Measurements from ENCODE around the gene DYNC2H1.
"Not testable (repeated sequence)": the region's sequence is repeated elsewhere in the genome, so short reads cannot be mapped to it uniquely, and the experiment has no call there.

The DYNC2H1 gene

DNA sequence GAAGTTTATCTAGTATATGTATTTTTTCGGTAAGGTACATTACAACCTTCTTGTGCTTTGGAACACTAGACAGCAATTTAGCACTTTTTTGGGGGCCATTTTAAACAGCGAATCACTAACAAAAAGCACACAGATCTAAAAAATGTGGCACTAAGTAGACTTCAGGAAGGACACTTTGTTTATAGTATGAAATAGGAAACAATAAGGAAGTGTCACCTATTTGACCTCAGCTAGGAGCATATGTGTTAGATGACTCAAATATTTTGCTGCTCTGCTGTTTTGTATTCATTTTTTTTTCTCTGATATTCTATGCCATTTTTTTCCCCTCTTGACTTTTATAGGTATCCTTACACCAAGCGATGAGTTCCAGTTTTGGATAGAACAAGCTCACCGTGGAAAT lies 5.6 kb downstream of the DYNC2H1 start:
- ChIA-PET POLR2A (no interaction called here), CTCF (interaction anchor here (1.3 kb wide), 1 partner anchor 9 kb away, joined by 3 read pairs; no protein-coding TSS in a partner anchor)
- DNase-seq, result no peak

GRCh38 chr11:103125462-103125861 lies 16.2 kb downstream of the DYNC2H1 start:
- Histone ChIP-seq H3K4me1 (ENCODE audit: control extremely low read depth in 1 of 4, control insufficient read depth in 4 of 4, insufficient read depth in 4 of 4, low read length in 3 of 4) (peaks cover 0 to 3% (median 0%) of the 10 kb centered on the region in 4 experiments), H3K4me3 (ENCODE audit: control insufficient read depth in 1 of 7, extremely low read depth in 1 of 7, insufficient read depth in 4 of 7, low read depth in 2 of 7, low read length in 6 of 7) (no peak overlapping the region), H3K36me3 (ENCODE audit: control insufficient read depth in 4 of 4, insufficient read depth in 4 of 4, low read length in 3 of 4) (no peaks in the 10 kb centered on the region), H3K27ac (ENCODE audit: insufficient read depth in 1 of 2, low read depth in 1 of 2, low read length in 2 of 2, poor library complexity in 1 of 2, severe bottlenecking in 2 of 2) (no peak overlapping the region), H3K27me3 (replicated peaks in 2 of 5; ENCODE audit: control insufficient read depth in 4 of 5, insufficient read depth in 5 of 5, low read length in 4 of 5) (no peaks in the 10 kb centered on the region), H3K9me3 (ENCODE audit: control extremely low read depth in 1 of 5, control insufficient read depth in 4 of 5, insufficient read depth in 2 of 5, low read depth in 1 of 5, low read length in 4 of 5) (no peaks in the 10 kb centered on the region)
- ChIA-PET POLR2A (no interaction called here), CTCF (no interaction called here)
- no peak for DNase-seq

More for the DNA sequence above, 5.6 kb downstream of the DYNC2H1 start:
- no peak overlapping the region for H3K4me3 ChIP-seq (ENCODE audit: control insufficient read depth in 1 of 7, extremely low read depth in 1 of 7, insufficient read depth in 4 of 7, low read depth in 2 of 7, low read length in 6 of 7)
- H3K4me1 ChIP-seq (ENCODE audit: control extremely low read depth in 1 of 4, control insufficient read depth in 4 of 4, insufficient read depth in 4 of 4, low read length in 3 of 4), result peaks cover 3 to 4% (median 3%) of the 10 kb centered on the region in 4 experiments
- no CpG with 5 or more reads among the region's 4 CpGs for WGBS (ENCODE audit: insufficient coverage)
- H3K36me3 ChIP-seq (ENCODE audit: control insufficient read depth in 4 of 4, insufficient read depth in 4 of 4, low read length in 3 of 4), result no peaks in the 10 kb centered on the region
- H3K27me3 ChIP-seq (replicated peaks in 2 of 5; ENCODE audit: control insufficient read depth in 4 of 5, insufficient read depth in 5 of 5, low read length in 4 of 5), result no peaks in the 10 kb centered on the region
- no peak overlapping the region for H3K27ac ChIP-seq (ENCODE audit: insufficient read depth in 1 of 2, low read depth in 1 of 2, low read length in 2 of 2, poor library complexity in 1 of 2, severe bottlenecking in 2 of 2)
- H3K9me3 ChIP-seq (ENCODE audit: control extremely low read depth in 1 of 5, control insufficient read depth in 4 of 5, insufficient read depth in 2 of 5, low read depth in 1 of 5, low read length in 4 of 5), result no peaks in the 10 kb centered on the region

DNA sequence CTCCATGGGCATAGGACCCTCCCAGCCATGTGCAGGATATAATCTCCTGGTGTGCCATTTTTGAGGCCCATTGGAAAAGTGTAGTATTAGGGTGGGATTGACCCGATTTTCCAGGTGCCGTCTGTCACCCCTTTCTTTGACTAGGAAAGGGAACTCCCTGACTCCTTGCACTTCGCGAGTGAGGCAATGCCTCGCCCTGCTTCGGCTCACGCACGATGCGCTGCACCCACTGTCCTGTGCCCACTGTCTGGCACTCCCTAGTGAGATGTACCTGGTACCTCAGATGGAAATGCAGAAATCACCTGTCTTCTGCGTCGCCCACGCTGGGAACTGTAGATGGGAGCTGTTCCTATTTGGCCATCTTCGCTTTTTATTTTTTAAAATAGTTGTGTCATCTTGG lies 32.8 kb downstream of the DYNC2H1 start:
- H3K4me1 ChIP-seq (ENCODE audit: control extremely low read depth in 1 of 4, control insufficient read depth in 4 of 4, insufficient read depth in 4 of 4, low read length in 3 of 4); H3K9me3 ChIP-seq (ENCODE audit: control extremely low read depth in 1 of 5, control insufficient read depth in 4 of 5, insufficient read depth in 2 of 5, low read depth in 1 of 5, low read length in 4 of 5); POLR2A ChIA-PET; H3K4me3 ChIP-seq (ENCODE audit: control insufficient read depth in 1 of 7, extremely low read depth in 1 of 7, insufficient read depth in 4 of 7, low read depth in 2 of 7, low read length in 6 of 7); H3K27me3 ChIP-seq (replicated peaks in 2 of 5; ENCODE audit: control insufficient read depth in 4 of 5, insufficient read depth in 5 of 5, low read length in 4 of 5); H3K36me3 ChIP-seq (ENCODE audit: control insufficient read depth in 4 of 4, insufficient read depth in 4 of 4, low read length in 3 of 4); CTCF ChIA-PET; DNase-seq; H3K27ac ChIP-seq (ENCODE audit: insufficient read depth in 1 of 2, low read depth in 1 of 2, low read length in 2 of 2, poor library complexity in 1 of 2, severe bottlenecking in 2 of 2): not testable (repeated sequence)
- WGBS (ENCODE audit: insufficient coverage), result 97% methylated on average over 10 of the region's 13 CpGs

- CTCF ChIA-PET, result no interaction called here
- H3K27me3 ChIP-seq (replicated peaks in 2 of 5; ENCODE audit: control insufficient read depth in 4 of 5, insufficient read depth in 5 of 5, low read length in 4 of 5), result no peaks in the 10 kb centered on the region
These were observed 38.4 kb downstream of the DYNC2H1 start for GRCh38 chr11:103147627-103148026.

GRCh38 chr11:103157542-103157941 lies 48.3 kb downstream of the DYNC2H1 start:
- no peaks in the 10 kb centered on the region for H3K4me1 ChIP-seq (ENCODE audit: control extremely low read depth in 1 of 4, control insufficient read depth in 4 of 4, insufficient read depth in 4 of 4, low read length in 3 of 4)
- H3K27me3 ChIP-seq (replicated peaks in 2 of 5; ENCODE audit: control insufficient read depth in 4 of 5, insufficient read depth in 5 of 5, low read length in 4 of 5), result no peaks in the 10 kb centered on the region
- ChIA-PET POLR2A (no interaction called here), CTCF (interaction anchor here (0.6 kb wide), 1 partner anchor 286 kb away, joined by 3 read pairs; no protein-coding TSS in a partner anchor)
- no peak for DNase-seq
- H3K4me3 ChIP-seq (ENCODE audit: control insufficient read depth in 1 of 7, extremely low read depth in 1 of 7, insufficient read depth in 4 of 7, low read depth in 2 of 7, low read length in 6 of 7), result no peak overlapping the region
- H3K9me3 ChIP-seq (ENCODE audit: control extremely low read depth in 1 of 5, control insufficient read depth in 4 of 5, insufficient read depth in 2 of 5, low read depth in 1 of 5, low read length in 4 of 5), result no peaks in the 10 kb centered on the region
- WGBS (ENCODE audit: insufficient coverage), result 100% methylated on average over 2 of the region's 3 CpGs
- no peak overlapping the region for H3K27ac ChIP-seq (ENCODE audit: insufficient read depth in 1 of 2, low read depth in 1 of 2, low read length in 2 of 2, poor library complexity in 1 of 2, severe bottlenecking in 2 of 2)
- no peaks in the 10 kb centered on the region for H3K36me3 ChIP-seq (ENCODE audit: control insufficient read depth in 4 of 4, insufficient read depth in 4 of 4, low read length in 3 of 4)

More at GRCh38 chr11:103147627-103148026, 38.4 kb downstream of the DYNC2H1 start:
- Histone ChIP-seq H3K36me3 (ENCODE audit: control insufficient read depth in 4 of 4, insufficient read depth in 4 of 4, low read length in 3 of 4) (no peaks in the 10 kb centered on the region), H3K4me3 (ENCODE audit: control insufficient read depth in 1 of 7, extremely low read depth in 1 of 7, insufficient read depth in 4 of 7, low read depth in 2 of 7, low read length in 6 of 7) (no peak overlapping the region), H3K4me1 (ENCODE audit: control extremely low read depth in 1 of 4, control insufficient read depth in 4 of 4, insufficient read depth in 4 of 4, low read length in 3 of 4) (no peaks in the 10 kb centered on the region), H3K9me3 (ENCODE audit: control extremely low read depth in 1 of 5, control insufficient read depth in 4 of 5, insufficient read depth in 2 of 5, low read depth in 1 of 5, low read length in 4 of 5) (no peaks in the 10 kb centered on the region), H3K27ac (ENCODE audit: insufficient read depth in 1 of 2, low read depth in 1 of 2, low read length in 2 of 2, poor library complexity in 1 of 2, severe bottlenecking in 2 of 2) (no peak overlapping the region)
- POLR2A ChIA-PET, result no interaction called here
- DNase-seq, result no peak

DNA sequence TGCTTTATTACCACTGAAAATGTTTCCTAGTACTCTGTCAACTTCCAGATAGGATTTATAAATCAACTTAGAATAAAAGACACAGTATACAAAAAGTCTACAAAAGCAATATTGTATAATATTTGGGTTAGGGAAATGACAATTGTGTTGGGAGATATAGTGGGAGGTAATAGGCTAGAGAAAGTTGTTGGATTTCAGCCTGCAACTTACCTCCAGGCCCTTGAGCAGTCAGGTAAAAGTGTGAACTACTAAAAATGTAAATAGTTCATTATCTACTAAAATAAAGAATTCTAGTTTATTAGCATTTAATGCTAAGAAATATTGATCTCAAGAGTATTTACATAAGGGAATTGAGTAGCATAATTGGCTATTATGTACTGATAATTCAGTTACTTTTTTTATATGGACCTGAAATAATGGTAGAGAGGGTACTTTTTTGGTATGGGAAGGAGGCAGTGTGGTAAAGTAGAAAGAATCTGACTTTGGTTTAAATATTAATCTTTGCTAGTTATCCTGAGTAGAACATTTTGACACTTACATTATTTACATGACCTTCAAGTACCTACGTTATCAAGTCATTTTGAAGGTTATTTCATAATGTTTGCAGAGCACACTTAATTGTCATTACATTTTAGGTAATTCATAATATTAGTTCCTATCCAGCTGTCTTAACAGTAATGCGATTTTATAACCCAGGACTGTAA lies 55.0 kb downstream of the DYNC2H1 start:
- H3K4me3 ChIP-seq (ENCODE audit: control insufficient read depth in 1 of 7, extremely low read depth in 1 of 7, insufficient read depth in 4 of 7, low read depth in 2 of 7, low read length in 6 of 7), result no peak overlapping the region
- no peaks in the 10 kb centered on the region for H3K4me1 ChIP-seq (ENCODE audit: control extremely low read depth in 1 of 4, control insufficient read depth in 4 of 4, insufficient read depth in 4 of 4, low read length in 3 of 4)
- no peak overlapping the region for H3K27ac ChIP-seq (ENCODE audit: insufficient read depth in 1 of 2, low read depth in 1 of 2, low read length in 2 of 2, poor library complexity in 1 of 2, severe bottlenecking in 2 of 2)
- no peaks in the 10 kb centered on the region for H3K27me3 ChIP-seq (replicated peaks in 2 of 5; ENCODE audit: control insufficient read depth in 4 of 5, insufficient read depth in 5 of 5, low read length in 4 of 5)
- DNase-seq, result no peak
- ChIA-PET POLR2A (no interaction called here), CTCF (no interaction called here)
- H3K9me3 ChIP-seq (ENCODE audit: control extremely low read depth in 1 of 5, control insufficient read depth in 4 of 5, insufficient read depth in 2 of 5, low read depth in 1 of 5, low read length in 4 of 5), result no peaks in the 10 kb centered on the region
- WGBS (ENCODE audit: insufficient coverage), result no CpG with 5 or more reads among the region's 2 CpGs
- no peaks in the 10 kb centered on the region for H3K36me3 ChIP-seq (ENCODE audit: control insufficient read depth in 4 of 4, insufficient read depth in 4 of 4, low read length in 3 of 4)

DNA sequence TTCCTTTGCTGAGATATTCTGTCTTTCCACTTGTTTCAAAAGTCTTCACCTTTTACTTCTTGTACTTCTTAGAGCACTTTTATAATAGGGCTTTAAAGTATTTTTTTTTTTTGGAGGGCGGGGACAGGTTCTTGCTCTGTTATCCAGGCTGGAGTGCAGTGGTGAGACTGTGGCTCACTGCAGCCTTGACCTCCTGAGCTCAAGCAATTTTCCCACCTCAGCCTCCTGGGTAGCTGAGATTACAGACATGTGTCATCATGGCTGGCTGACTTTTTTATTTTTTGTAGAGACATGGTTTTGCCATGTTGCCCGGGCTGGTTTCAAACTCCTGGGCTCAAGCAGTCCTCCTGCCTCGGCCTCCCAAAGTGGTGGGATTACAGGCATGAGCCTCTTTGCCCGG lies 57.9 kb downstream of the DYNC2H1 start:
- no peak overlapping the region for H3K27ac ChIP-seq (ENCODE audit: insufficient read depth in 1 of 2, low read depth in 1 of 2, low read length in 2 of 2, poor library complexity in 1 of 2, severe bottlenecking in 2 of 2)

More for the DNA sequence above, 57.9 kb downstream of the DYNC2H1 start:
- POLR2A ChIA-PET, result no interaction called here
- CTCF ChIA-PET, result interaction anchor here (0.8 kb wide), 1 partner anchor 383 kb away, joined by 3 read pairs; no protein-coding TSS in a partner anchor
- H3K4me1 ChIP-seq (ENCODE audit: control extremely low read depth in 1 of 4, control insufficient read depth in 4 of 4, insufficient read depth in 4 of 4, low read length in 3 of 4), result no peaks in the 10 kb centered on the region
- no peaks in the 10 kb centered on the region for H3K9me3 ChIP-seq (ENCODE audit: control extremely low read depth in 1 of 5, control insufficient read depth in 4 of 5, insufficient read depth in 2 of 5, low read depth in 1 of 5, low read length in 4 of 5)
- 100% methylated on average over 3 of the region's 4 CpGs for WGBS (ENCODE audit: insufficient coverage)
- H3K4me3 ChIP-seq (ENCODE audit: control insufficient read depth in 1 of 7, extremely low read depth in 1 of 7, insufficient read depth in 4 of 7, low read depth in 2 of 7, low read length in 6 of 7), result no peak overlapping the region
- no peaks in the 10 kb centered on the region for H3K27me3 ChIP-seq (replicated peaks in 2 of 5; ENCODE audit: control insufficient read depth in 4 of 5, insufficient read depth in 5 of 5, low read length in 4 of 5)
- no peaks in the 10 kb centered on the region for H3K36me3 ChIP-seq (ENCODE audit: control insufficient read depth in 4 of 4, insufficient read depth in 4 of 4, low read length in 3 of 4)
- no peak for DNase-seq

Data from common myeloid progenitor, CD34-positive (primary cell).